Stimulated activated CD4-positive, alpha-beta T cell treated with anti-CD3 and anti-CD28 coated beads, Interleukin-4, amount 100 ng/mL, for 1 hour (primary cell): ENCODE results near the gene NRK.
"Not testable (repeated sequence)": the region's sequence is repeated elsewhere in the genome, so short reads cannot be mapped to it uniquely, and the experiment has no call there.

Experiments used
- DNase-seq: peaks from one replicate; pipeline ENCODE4 v3.0.0-alpha.2; 2020

NRK gene, protein sequence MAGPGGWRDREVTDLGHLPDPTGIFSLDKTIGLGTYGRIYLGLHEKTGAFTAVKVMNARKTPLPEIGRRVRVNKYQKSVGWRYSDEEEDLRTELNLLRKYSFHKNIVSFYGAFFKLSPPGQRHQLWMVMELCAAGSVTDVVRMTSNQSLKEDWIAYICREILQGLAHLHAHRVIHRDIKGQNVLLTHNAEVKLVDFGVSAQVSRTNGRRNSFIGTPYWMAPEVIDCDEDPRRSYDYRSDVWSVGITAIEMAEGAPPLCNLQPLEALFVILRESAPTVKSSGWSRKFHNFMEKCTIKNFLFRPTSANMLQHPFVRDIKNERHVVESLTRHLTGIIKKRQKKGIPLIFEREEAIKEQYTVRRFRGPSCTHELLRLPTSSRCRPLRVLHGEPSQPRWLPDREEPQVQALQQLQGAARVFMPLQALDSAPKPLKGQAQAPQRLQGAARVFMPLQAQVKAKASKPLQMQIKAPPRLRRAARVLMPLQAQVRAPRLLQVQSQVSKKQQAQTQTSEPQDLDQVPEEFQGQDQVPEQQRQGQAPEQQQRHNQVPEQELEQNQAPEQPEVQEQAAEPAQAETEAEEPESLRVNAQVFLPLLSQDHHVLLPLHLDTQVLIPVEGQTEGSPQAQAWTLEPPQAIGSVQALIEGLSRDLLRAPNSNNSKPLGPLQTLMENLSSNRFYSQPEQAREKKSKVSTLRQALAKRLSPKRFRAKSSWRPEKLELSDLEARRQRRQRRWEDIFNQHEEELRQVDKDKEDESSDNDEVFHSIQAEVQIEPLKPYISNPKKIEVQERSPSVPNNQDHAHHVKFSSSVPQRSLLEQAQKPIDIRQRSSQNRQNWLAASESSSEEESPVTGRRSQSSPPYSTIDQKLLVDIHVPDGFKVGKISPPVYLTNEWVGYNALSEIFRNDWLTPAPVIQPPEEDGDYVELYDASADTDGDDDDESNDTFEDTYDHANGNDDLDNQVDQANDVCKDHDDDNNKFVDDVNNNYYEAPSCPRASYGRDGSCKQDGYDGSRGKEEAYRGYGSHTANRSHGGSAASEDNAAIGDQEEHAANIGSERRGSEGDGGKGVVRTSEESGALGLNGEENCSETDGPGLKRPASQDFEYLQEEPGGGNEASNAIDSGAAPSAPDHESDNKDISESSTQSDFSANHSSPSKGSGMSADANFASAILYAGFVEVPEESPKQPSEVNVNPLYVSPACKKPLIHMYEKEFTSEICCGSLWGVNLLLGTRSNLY (N-terminal part only)

GRCh38 chrX:105822138-105823091, at the start of gene NRK:
Gene NRK, plus strand, starts transcription at chrX:105822539. Its CDS starts 307 bp downstream, at chrX:105822846.
- no peak for DNase-seq

GRCh38 chrX:105773801-105774200, 48.5 kb upstream of the NRK start:
- DNase-seq, result no peak

- no peak for DNase-seq
Measured at GRCh38 chrX:105775679-105776078, 46.7 kb upstream of the NRK start.

DNA sequence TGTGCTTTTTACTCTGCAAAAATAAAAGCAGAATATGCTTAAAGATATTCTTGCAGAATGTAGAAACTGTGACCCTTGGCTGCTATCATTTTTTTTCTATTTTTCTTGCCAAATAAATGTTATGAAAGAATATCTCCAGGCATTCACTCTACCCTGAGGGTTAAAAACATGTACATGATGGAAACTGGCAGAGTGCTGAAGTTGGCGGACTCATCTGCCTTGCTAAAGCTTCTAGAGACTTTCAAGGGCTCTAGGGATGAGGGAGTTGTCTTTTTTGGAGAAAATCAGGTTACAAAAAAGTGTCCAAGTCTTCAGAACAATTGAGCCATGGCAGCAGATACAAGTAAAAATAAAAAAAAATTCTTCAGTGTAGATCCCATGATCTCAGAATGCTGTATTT, 40.5 kb upstream of the NRK start:
- DNase-seq, result no peak

DNA sequence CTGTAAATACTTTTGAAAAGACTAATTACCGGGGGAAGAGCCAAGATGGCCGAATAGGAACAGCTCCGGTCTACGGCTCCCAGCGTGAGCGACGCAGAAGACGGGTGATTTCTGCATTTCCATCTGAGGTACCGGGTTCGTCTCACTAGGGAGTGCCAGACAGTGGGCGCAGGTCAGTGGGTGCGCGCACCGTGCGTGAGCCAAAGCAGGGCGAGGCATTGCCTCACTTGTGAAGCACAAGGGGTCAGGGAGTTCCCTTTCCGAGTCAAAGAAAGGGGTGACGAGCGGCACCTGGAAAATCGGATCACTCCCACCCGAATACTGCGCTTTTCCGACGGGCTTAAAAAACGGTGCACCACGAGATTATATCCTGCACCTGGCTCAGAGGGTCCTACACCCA, 25.5 kb upstream of the NRK start:
- not testable (repeated sequence) for DNase-seq

DNA sequence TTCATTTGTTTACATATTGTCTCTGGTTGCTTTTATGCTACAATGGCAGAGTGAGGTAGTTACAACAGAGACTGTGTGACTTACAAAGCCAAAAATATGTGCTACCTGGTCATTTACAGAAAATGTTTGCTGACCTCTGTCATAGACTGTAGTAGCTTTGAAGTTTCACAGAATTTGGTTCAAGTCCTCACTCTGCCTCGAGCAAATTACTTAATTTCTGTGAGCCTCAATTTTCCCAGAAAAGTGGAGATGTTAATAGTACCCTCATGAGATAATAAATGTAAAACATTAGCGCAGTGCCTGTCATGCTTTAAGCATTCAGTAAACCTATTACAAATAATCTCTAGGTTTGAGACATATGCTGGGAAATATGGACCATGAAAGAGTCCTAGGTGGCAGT, 18.4 kb upstream of the NRK start:
- DNase-seq, result no peak

- DNase-seq, result not testable (repeated sequence)
Measured at GRCh38 chrX:105805655-105806054, 16.7 kb upstream of the NRK start.

- no peak for DNase-seq
Measured at GRCh38 chrX:105816517-105816916, 5.8 kb upstream of the NRK start.

- DNase-seq, result no peak
Measured at GRCh38 chrX:105820247-105820646, 2.1 kb upstream of the NRK start.

GRCh38 chrX:105821471-105822121, 743 bp upstream of the NRK start:
- no peak for DNase-seq

DNA sequence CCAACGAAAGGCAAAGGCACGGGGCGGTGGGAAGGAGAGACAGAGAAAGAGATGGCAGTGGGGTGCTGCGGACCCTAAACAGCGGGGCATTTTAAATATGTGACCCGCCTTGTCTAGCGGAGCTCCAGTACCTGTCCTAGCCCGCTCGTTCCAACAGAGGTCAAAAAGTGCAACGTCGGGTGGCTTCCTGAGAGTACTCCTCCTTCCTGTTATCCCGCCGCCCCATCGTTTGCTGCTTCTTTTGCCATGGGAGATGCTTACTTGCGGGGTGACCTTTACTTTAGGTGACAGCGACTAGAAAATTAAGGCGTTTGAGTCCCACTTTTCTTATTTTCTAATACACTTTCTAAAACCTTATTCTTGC, 735 bp downstream of the NRK start:
- DNase-seq, result no peak

DNA sequence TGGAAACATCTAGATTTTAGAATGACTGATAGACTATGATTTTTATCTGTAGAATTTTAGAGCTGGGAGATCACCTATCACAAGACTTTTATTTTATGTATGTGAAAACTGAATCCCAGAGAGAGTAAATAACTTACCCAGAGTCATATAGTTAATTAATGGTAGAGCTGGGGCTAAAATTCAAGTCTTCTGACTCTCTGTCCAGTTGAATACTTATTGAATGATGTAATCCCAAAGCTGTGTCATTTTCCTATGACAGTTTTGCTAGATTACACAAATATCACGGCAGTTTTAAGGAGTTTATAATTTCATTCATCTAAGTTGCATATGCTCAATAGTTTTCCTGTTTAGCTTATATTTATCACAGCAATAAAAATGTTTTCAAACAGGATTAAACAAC, 6.7 kb downstream of the NRK start:
- DNase-seq, result no peak

GRCh38 chrX:105837232-105837631, 14.9 kb downstream of the NRK start:
- no peak for DNase-seq

GRCh38 chrX:105845631-105846030, 23.3 kb downstream of the NRK start:
- no peak for DNase-seq

DNA sequence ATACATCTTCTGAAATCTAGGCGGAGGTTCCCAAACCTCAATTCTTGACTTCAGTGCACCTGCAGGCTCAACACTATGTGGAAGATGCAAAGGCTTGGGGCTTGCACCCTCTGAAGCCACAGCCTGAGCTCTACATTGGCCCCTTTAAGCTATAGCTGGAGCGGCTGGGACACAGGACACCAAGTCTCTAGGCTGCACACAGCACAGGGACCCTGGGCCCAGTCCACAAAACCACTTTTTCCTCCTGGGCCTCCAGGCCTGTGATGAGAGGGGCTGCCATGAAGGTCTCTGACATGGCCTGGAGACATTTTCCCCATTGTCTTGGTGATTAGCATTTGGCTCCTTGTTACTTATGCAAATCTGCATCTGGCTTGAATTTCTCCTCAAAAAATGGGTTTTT, 27.8 kb downstream of the NRK start:
- not testable (repeated sequence) for DNase-seq

DNA sequence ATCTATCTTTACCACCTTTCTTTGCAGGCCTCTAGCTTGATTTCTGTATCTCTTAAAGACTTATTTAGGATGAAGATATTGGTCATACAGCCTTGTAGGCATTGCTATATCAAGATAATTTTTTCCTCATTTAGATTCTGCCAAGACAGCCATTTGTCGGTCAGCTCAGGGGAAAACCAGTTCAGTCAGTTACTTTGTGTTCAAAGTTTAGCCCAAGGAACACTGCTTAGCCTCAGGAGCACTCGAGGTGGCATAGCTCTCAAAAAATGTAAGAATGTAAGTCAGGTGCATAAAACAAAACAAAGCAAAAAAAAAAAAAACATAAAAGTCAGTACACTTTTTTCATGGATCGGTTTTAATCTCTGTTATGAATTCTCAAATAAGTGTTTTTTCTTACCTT, 43.4 kb downstream of the NRK start:
- DNase-seq, result no peak

GRCh38 chrX:105869701-105870100, 47.4 kb downstream of the NRK start:
- DNase-seq, result no peak

DNA sequence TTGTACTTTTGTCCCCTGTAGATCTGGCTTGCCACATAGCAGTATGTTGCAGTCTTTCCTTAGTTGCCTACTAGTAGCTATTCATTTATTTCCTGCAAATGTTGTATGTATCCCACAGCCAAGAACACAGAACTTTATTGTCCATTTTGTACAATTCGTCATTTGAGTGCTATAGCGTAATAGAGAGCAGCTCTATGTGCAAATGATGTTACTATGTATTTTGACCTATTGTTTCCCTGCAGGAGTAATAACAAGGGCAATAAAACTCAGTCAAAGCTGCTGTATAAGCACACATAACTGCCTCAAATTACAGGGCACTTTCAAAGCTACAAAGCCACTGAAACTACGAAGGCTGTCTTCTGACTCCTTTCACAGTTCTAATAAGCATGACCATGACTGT, 48.1 kb downstream of the NRK start:
- no peak for DNase-seq

DNA sequence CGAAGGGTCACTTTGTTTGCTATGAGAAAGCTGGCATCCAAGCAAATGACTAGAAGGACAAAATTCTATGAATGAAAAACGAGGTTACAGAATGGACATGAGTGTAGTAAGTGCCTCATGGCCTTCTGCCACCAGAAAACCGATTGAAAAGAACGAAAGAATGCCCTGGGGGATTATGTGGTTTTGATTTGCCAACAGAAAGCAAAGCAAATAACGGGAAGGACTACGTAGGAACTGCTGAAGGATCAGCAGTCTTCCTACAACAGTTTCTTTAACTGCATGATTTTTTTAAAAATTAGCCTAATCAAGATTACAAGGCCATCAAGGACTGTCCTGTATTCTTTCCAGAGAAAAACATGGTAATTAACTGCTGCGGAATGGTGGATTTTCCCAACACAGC, 50.6 kb downstream of the NRK start:
- DNase-seq, result no peak

DNA sequence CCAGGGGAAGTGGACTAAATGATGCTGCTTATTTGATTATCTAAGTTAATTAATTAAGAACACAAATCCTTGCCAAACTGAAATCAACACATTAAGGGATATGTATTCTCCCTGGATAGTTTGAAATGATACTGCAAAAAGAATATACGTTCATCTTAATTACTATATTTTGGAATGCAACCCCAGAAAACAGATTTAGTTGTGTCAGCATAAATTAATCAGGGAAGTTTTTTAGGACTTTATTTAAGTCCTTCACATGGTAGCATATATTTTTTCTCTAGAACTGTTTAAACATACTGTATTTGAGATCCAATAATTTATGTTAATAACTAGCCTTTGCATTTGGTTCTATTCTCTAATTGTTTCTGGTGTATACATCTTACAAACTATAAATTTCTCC, 52.5 kb downstream of the NRK start:
- DNase-seq, result no peak

GRCh38 chrX:105876658-105877057, 54.3 kb downstream of the NRK start:
- DNase-seq, result no peak

DNA sequence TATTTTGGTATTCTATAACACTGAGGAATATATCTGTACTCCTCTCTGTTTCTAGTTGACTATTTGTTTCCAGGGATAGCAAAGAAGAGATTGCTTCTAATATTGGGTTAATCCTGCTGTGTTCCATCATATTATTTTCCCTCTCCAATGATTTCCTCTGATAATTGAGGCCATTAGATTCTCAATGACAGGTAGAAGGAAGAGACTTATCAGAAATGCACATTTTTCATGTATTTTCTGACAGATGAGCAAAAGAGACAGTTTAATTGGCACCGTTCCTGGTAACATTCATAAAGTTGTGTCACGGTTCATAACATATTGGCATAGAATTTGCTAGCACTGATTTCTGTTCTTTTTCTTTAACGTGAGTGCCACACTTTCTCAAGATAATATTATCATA, 58.2 kb downstream of the NRK start:
- no peak for DNase-seq
